Right ventricle myocardium inferior (tissue), 1 donor: ENCODE measurements around the gene BEST2. TPM values are rescaled to one million over a fixed set of nuclear protein-coding genes. Genes with fewer than 3 reads are reported as not detected.
"Not testable (repeated sequence)": the region's sequence is repeated elsewhere in the genome, so short reads cannot be mapped to it uniquely, and the experiment has no call there.

ENCODE experiments used
- ATAC-seq: fragments of 200-7000 bp; cut with Tn5 transposase; one replicate; pipeline ENCODE4 v1.9.1; 2020; ENCODE audit warnings: mild to moderate bottlenecking, moderate library complexity
- DNase-seq: peaks from one replicate; pipeline ENCODE4 v3.0.0; 2021; ENCODE audit errors: missing footprints
- intact Hi-C: fragments of 100-400 bp; cut with DNase I; formaldehyde crosslinking; loops from one replicate; pipeline ENCODE4 v1.11.0; 2022
- total RNA-seq: library from RNA; stranded (reverse); fragmentation: NEBNext Ultra II Directional; extraction: Animal tissue kit (Norgen Biotek cat#: 25700); gene quantifications from one replicate; pipeline ENCODE4 v1.2.1, GENCODE V29; 2021
- donor health status: DM: no; HTN: yes; CAD: no; lungs with severe emphysema.

Gene BEST2
- total RNA-seq, 1 donor from 2014 or later = not detected

- intact Hi-C loops, ATAC-seq, DNase-seq: not testable (repeated sequence)
Measured at GRCh38 chr19:12725612-12726011, 26.0 kb upstream of the BEST2 start.

DNA sequence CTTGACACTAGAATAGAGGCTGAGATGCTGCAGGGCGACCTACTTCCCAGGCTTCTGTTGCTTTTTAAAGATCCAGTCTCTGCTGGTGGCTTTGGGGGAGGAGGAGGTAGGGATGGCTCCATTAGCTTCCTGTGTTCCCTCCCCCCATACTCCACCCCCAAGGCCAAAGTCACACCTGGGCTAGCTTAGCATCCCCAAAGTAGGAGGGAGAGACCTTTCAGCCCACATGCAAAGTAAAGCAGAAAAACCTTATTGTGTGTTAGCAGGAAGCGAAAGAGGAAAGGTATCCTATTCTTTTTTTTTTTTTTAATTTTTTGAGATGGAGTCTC, 24.6 kb upstream of the BEST2 start:
- ATAC-seq = no peak
- DNase-seq = no peak
- intact Hi-C loops = no loop called here

GRCh38 chr19:12727745-12728433, 23.7 kb upstream of the BEST2 start:
- intact Hi-C loops = no loop called here
- DNase-seq (no peak), ATAC-seq (no peak)

DNA sequence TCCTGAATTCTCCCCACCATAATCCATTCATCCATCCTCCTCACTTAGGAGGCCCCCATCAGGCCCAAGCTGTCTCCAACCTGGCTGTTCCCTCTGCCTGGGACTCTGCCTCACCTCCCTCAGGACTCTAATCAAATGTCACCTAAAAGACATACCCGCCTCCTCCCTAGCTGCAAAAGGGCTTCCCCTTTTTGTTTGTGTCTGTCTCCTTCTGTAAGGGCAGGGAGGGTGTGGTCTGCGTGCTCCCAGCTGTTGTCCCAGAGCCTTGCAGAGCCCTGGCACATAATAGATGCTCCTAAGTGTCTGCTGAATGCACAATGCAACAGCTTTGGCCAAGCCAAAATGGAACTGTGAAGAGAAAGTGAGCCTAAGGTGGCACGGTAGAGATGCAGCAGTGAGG, 21.5 kb upstream of the BEST2 start:
- no peak for DNase-seq
- intact Hi-C loops = no loop called here
- ATAC-seq = no peak

GRCh38 chr19:12731337-12731736, 20.3 kb upstream of the BEST2 start:
- no peak for DNase-seq
- ATAC-seq = no peak
- intact Hi-C loops = no loop called here

GRCh38 chr19:12733369-12734214, 18.0 kb upstream of the BEST2 start:
- intact Hi-C loops = loop anchor here (1.0 kb wide), 1 partner anchor 9 kb away; no protein-coding TSS in a partner anchor
- DNase-seq (no peak), ATAC-seq (no peak)

DNA sequence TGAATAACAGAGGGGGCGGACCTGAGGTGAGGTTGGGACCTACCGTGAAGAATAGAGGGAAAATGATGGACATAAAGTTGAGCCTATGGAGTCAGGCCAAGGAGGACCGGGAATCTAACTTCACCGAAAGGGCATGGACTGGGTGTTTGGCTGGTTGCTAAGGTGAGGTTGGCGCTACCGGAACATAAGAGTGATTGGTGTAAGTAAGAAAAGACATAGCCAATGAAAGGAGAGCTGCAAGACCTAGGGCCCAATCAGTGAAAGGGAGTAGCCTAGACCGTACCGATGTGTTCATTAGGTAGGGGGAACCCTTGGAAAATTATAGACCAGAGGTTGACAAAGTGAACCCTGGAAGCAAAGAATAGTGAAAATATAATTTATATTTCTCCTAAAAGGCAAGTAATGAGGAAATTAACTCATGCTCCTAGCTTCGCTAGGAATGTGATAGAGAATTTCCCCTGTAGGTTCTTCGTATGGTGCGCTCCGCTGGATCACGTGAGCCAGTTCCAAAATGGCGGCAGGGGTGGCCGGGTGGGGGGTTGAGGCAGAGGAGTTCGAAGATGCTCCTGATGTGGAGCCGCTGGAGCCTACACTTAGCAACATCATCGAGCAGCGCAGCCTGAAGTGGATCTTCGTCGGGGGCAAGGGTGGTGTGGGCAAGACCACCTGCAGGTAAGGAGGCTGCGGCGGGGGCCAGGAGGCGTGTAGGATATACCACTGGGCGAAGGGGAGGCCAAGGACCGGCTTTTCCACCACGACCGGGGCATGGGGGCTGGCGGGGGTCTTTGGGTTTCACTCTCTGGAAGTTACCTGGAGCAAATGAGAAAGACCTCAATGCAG, 14.4 kb upstream of the BEST2 start, which contains the start of gene GET3:
Gene GET3 (plus strand): TSS at position 503 of the 840 bp plus-strand sequence. CDS start 9 bp downstream, at position 512.
- intact Hi-C loops = loop anchor here (2.0 kb wide), 1 partner anchor 54 kb away; the partner anchor contains the start of gene JUNB
- DNase-seq (peak; percentile 91), ATAC-seq (peak; percentile 94)

GRCh38 chr19:12737835-12738351, 13.7 kb upstream of the BEST2 start:
- intact Hi-C loops = loop anchor here (2.0 kb wide), 1 partner anchor 53 kb away; the partner anchor contains the start of gene JUNB
- no peak for DNase-seq
- no peak for ATAC-seq

GRCh38 chr19:12745166-12745897, 6.3 kb upstream of the BEST2 start:
- no peak for ATAC-seq
- DNase-seq = no peak
- intact Hi-C loops = no loop called here

GRCh38 chr19:12748489-12748888, 3.1 kb upstream of the BEST2 start:
- ATAC-seq = no peak
- intact Hi-C loops = no loop called here

GRCh38 chr19:12749938-12750521, 1.6 kb upstream of the BEST2 start:
- no peak for DNase-seq
- intact Hi-C loops = no loop called here
- ATAC-seq = no peak

More at GRCh38 chr19:12748489-12748888, 3.1 kb upstream of the BEST2 start:
- DNase-seq = no peak

DNA sequence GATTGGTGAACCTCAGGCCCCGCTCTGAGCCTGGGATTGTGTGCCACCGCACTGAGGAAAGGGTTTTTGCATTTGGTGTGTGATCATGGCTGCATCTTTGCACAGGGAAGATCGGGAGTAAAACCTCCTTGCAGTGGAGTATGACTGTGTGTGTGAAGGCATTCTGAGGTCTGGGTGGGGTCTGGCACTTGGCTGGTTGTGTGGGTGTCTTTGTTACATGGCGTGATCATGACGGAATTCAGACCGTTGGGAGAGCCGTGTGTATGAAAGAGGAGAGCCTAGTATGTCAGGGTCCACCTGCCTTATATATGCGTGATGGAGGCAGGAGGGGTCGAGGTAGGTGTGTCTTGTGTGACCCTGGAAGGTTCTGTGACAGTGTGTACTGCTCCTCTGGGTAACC, 740 bp upstream of the BEST2 start:
- intact Hi-C loops = no loop called here
- ATAC-seq = no peak
- no peak for DNase-seq

DNA sequence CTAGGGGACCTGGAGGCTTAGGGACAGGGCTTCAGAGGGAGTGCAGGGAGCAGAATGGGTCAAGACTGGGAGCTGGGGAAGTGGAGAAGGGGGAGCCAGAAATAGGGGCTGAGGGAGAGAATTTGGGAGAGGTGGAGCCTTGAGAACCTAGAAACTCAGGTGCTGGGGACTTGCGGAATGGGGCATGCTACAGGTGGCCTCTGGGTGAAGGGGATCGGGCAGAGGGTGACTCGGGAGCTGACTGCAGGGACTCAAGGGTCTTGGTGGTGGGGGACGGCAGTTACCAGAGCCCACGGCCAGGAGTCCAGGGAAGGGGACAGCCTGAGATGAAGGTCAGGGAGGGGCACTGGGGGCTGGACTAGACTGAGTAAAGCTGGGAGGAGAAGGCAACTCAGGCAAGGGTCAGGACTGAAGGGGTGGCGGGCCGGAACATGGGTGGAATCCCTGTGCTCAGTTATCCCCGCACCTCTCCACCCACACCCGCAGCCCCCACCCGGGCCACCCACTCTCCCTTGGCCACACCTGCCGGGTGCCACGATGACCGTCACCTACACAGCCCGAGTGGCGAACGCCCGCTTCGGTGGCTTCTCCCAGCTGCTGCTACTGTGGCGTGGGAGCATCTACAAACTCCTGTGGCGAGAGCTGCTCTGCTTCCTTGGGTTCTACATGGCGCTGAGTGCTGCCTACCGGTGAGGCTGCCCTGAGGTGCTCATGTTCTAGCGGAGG, 628 bp downstream of the BEST2 start:
- intact Hi-C loops = no loop called here
- DNase-seq = no peak
- ATAC-seq = no peak

DNA sequence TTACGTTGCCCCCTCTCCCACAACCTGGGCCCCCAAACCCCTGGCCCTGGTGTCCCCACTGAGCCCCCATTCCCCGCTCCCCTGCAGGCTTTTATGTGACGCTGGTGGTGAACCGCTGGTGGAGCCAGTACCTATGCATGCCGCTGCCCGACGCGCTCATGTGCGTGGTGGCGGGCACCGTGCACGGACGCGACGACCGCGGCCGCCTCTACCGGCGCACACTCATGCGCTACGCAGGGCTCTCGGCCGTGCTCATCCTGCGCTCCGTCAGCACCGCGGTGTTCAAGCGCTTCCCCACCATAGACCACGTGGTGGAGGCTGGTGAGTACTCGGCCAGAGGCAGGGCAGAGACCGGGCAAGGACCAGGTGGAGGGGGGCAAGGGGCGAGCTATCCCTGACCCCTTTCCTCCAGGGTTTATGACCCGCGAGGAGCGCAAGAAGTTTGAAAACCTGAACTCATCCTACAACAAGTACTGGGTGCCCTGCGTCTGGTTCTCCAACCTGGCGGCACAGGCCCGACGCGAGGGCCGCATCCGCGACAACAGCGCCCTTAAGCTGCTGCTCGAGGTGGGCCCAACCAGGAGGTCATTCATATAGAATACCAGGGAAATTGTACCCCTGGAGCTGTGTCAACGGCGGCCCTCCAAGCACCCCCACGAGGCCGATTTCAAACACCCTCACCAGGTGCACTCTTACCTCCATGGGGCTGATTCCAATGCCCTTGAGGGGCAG, 3.0 kb downstream of the BEST2 start:
- ATAC-seq = no peak
- DNase-seq = no peak
- intact Hi-C loops = no loop called here

GRCh38 chr19:12756150-12756883, 4.7 kb downstream of the BEST2 start:
- intact Hi-C loops = no loop called here
- ATAC-seq (no peak), DNase-seq (no peak)
